Spleen (tissue), 11 donors: ENCODE results near the gene SATB1. TPM values are rescaled to one million over a fixed set of nuclear protein-coding genes. Genes with fewer than 3 reads are reported as not detected.

Experiments
- DNase-seq: peaks from one replicate; pipeline ENCODE4 v3.0.0-alpha.2; 2020
- H3K27ac ChIP-seq, 8 donors: fragments of 200-600 bp; sonication (generic) in 7 of 8; 1 replicate in 4 of 8; 2 replicates in 4 of 8; pipeline versions ENCODE4 v1.5.0 to v1.8.0; 2016 to 2021; ENCODE audit warnings: inconsistent platforms in 4 of 8, mild to moderate bottlenecking in 4 of 8, moderate library complexity in 1 of 8
- H3K27me3 ChIP-seq, 7 donors: fragments of 200-600 bp; sonication (generic) in 6 of 7; replicated peaks in 1 of 7; 1 replicate in 4 of 7; 2 replicates in 3 of 7; pipeline versions ENCODE4 v1.5.0 to v1.8.0; 2016 to 2021; ENCODE audit warnings: inconsistent platforms in 3 of 7, mild to moderate bottlenecking in 1 of 7
- H3K36me3 ChIP-seq, 6 donors: fragments of 200-600 bp; sonication (generic) in 5 of 6; 1 replicate in 4 of 6; 2 replicates in 2 of 6; pipeline versions ENCODE4 v1.5.0 to v1.8.0; 2016 to 2021; ENCODE audit warnings: inconsistent platforms in 2 of 6
- H3K4me1 ChIP-seq, 6 donors: fragments of 200-600 bp; sonication (generic) in 5 of 6; 1 replicate in 3 of 6; 2 replicates in 3 of 6; pipeline versions ENCODE4 v1.5.0 to v1.8.0; 2016 to 2021; ENCODE audit warnings: inconsistent platforms in 3 of 6
- H3K4me3 ChIP-seq, 8 donors: fragments of 200-600 bp; sonication (generic) in 7 of 8; 1 replicate in 4 of 8; 2 replicates in 4 of 8; pipeline versions ENCODE4 v1.5.0 to v1.8.0; 2016 to 2021; ENCODE audit warnings: inconsistent platforms in 4 of 8, mild to moderate bottlenecking in 4 of 8, moderate library complexity in 2 of 8
- H3K9me3 ChIP-seq, 8 donors: fragments of 200-600 bp; sonication (generic) in 7 of 8; 1 replicate in 4 of 8; 2 replicates in 4 of 8; pipeline versions ENCODE4 v1.5.0 to v1.8.0; 2016 to 2021; ENCODE audit warnings: inconsistent platforms in 4 of 8
- POLR2A ChIP-seq, 3 donors: fragments of 450-650 bp; IDR thresholded peaks; one replicate each; pipeline ENCODE4 v1.5.1; 2017; ENCODE audit warnings: antibody characterized with exemption in 3 of 3, mild to moderate bottlenecking in 1 of 3
- POLR2AphosphoS5 ChIP-seq, 3 donors: sonication (generic); formaldehyde crosslinking; IDR thresholded peaks; one replicate each; pipeline ENCODE4 v1.5.1; 2017; ENCODE audit warnings: antibody characterized with exemption in 3 of 3
- whole genome bisulfite sequencing, 5 donors: extraction: QIAGEN DNeasy Blood & Tissue Kit in 3 of 5; methylation state at CpG; one replicate each; pipeline versions ENCODE4 v1.1.5 to v1.1.7; 2013 to 2018; 5-methylcytosine and 5-hydroxymethylcytosine counted together
- intact Hi-C: fragments of 100-400 bp; cut with DNase I; formaldehyde crosslinking; loops from one replicate; pipeline ENCODE4 v1.15.0; 2023; ENCODE audit warnings: low total_unique reads
- polyA plus RNA-seq, 3 donors: library from polyadenylated mRNA; stranded (reverse); fragments of 200-250 nt; gene quantifications; one replicate each; pipeline ENCODE4 v1.2.1, GENCODE V29; 2013
- total RNA-seq, 7 donors: library from RNA; depleted of rRNA in 3 of 7; stranded (reverse); fragments of >200 nt in 3 of 7; fragmentation: NEBNext Ultra II Directional in 4 of 7; extraction: Animal tissue kit (Norgen Biotek cat#: 25700) in 4 of 7; gene quantifications; one replicate each; pipeline versions ENCODE4 v1.1.0 to v1.2.1, GENCODE V29; 2016 to 2021
- TF ChIP-seq, protein P1 (sequence below), 11 experiments: fragments of 200-600 bp in 7 of 11; fragments of 450-650 bp in 4 of 11; sonication (generic) in 4 of 11; IDR thresholded peaks in 8 of 11; conservative IDR thresholded peaks in 3 of 11; 1 replicate in 7 of 11; 2 replicates in 4 of 11; pipeline versions ENCODE4 v1.4.0 to v1.8.0; 2016 to 2021; ENCODE audit warnings: antibody characterized with exemption in 11 of 11, inconsistent platforms in 4 of 11, mild to moderate bottlenecking in 1 of 11
- donor health status: healthy with polysubstance abuse.
- donor health status: DM: no; HTN: no; CAD: no; lungs with moderate emphysema.
- donor health status: DM: no; HTN: no; CAD: no.
- donor health status: Bipolar disorder and iron deficiency.
- donor health status: healthy.
- donor health status: DM: no; HTN: no; CAD: no.
- donor health status: DM: yes; HTN: yes; CAD: no.

Gene SATB1
- total and polyA plus RNA-seq, 10 donors = 11.7 to 104 (median 59.1) TPM

DNA sequence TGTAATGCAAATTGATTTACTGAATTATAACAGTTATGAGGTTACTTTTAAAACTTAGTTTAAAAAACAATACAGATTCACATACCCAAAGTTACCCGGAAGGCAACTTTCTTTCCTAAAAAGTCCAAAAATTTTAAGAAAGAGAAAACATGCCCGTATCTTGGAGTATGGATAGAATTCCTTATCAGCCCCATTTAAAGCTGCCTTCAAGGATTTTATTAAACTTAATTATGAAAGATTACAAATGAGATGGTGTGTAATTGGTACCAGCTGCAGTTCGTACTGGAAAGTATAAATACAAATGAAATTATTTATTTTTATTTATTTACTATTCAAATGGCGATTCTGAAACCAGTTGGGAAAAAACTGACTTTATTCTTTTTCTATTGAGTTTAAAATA, 39.4 kb downstream of the SATB1 start:
- no peaks in the 10 kb centered on the region for H3K27me3 ChIP-seq
- DNase-seq = no peak
- WGBS, 5 donors = 80 to 94% (median 81%) methylated on average over 4 of the region's 4 CpGs
- intact Hi-C loops = no loop called here
- no peak overlapping the region for H3K27ac ChIP-seq
- H3K4me3 ChIP-seq = no peak overlapping the region
- H3K9me3 ChIP-seq = no peaks in the 10 kb centered on the region
- TF ChIP-seq, protein P1, sequence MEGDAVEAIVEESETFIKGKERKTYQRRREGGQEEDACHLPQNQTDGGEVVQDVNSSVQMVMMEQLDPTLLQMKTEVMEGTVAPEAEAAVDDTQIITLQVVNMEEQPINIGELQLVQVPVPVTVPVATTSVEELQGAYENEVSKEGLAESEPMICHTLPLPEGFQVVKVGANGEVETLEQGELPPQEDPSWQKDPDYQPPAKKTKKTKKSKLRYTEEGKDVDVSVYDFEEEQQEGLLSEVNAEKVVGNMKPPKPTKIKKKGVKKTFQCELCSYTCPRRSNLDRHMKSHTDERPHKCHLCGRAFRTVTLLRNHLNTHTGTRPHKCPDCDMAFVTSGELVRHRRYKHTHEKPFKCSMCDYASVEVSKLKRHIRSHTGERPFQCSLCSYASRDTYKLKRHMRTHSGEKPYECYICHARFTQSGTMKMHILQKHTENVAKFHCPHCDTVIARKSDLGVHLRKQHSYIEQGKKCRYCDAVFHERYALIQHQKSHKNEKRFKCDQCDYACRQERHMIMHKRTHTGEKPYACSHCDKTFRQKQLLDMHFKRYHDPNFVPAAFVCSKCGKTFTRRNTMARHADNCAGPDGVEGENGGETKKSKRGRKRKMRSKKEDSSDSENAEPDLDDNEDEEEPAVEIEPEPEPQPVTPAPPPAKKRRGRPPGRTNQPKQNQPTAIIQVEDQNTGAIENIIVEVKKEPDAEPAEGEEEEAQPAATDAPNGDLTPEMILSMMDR (IDR thresholded peaks at IDR 0.05 in 8 of 11, conservative IDR thresholded peaks at IDR 0.05 in 3 of 11) = no peak
- TF ChIP-seq POLR2AphosphoS5 (IDR thresholded peaks at IDR 0.05) (no peak), POLR2A (IDR thresholded peaks at IDR 0.05) (no peak)
- peaks cover 0 to 65% (median 21%) of the 10 kb centered on the region in 6 donors for H3K36me3 ChIP-seq
- H3K4me1 ChIP-seq = peaks cover 0 to 19% (median 7%) of the 10 kb centered on the region in 6 donors

DNA sequence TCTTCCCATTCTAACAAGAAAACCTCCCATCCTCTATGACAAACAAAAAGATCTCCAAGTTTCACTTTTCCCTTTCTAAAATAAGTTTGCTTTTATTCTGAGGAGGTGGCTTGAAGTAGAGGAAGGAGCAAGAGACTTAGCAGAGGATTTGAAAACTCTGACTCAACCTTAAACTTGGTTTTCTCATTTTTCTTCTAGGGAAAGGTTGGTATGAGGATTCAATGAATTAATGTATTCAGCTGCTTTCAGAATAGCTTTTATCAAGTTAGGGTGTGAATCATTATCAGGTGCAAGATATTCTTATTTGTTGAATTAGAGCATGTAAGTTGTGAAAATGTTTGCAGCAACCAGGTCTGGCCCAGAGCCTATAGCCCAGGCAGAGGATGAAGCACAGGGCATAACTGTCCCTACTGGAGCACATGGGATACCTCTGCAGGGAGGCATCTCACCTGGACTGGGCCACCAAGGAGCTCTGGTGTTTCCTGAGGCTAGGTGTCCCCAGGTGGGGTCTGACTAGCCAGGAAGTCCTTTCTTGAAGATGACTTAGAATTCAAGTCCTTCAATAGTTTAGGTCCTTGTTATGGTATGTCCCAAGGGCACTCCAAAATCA, 42.3 kb downstream of the SATB1 start:
- peaks cover 0 to 90% (median 23%) of the 10 kb centered on the region in 6 donors for H3K36me3 ChIP-seq
- TF ChIP-seq, protein P1 (IDR thresholded peaks at IDR 0.05 in 8 of 11, conservative IDR thresholded peaks at IDR 0.05 in 3 of 11) = no peak
- no peak for TF ChIP-seq POLR2A (IDR thresholded peaks at IDR 0.05)
- no peak for TF ChIP-seq POLR2AphosphoS5 (IDR thresholded peaks at IDR 0.05)
- no peak overlapping the region for H3K27ac ChIP-seq
- DNase-seq = no peak
- no peaks in the 10 kb centered on the region for H3K9me3 ChIP-seq
- no peak overlapping the region for H3K4me3 ChIP-seq
- H3K27me3 ChIP-seq = no peaks in the 10 kb centered on the region
- intact Hi-C loops = no loop called here
- no peaks in the 10 kb centered on the region for H3K4me1 ChIP-seq

DNA sequence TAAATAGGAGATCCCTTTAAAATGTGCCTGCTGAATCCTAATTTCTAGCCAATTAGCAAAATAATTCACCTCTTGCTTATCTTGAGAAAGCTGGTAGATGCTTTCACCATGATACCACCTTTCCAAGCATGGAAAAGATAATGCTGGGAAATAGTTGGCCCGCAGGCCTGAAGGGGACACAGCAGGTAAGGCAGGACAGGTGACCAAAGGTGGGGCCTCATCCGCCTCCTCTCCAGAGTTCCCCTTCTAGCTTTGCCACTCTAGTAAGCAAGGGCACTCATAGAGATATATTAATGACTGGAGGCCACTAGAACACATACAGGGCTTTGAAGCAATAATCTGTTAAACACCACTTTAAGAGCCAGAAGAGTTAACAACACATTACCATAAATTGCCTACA, 45.5 kb downstream of the SATB1 start:
- intact Hi-C loops = no loop called here
- H3K27me3 ChIP-seq = no peaks in the 10 kb centered on the region
- H3K9me3 ChIP-seq = no peaks in the 10 kb centered on the region
- WGBS, 5 donors = 91 to 100% (median 95%) methylated on average over 2 of the region's 2 CpGs
- no peak overlapping the region for H3K4me3 ChIP-seq
- H3K36me3 ChIP-seq = peaks cover 0 to 93% (median 16%) of the 10 kb centered on the region in 6 donors
- no peak for DNase-seq
- H3K27ac ChIP-seq = no peak overlapping the region
- TF ChIP-seq POLR2AphosphoS5 (IDR thresholded peaks at IDR 0.05) (no peak), POLR2A (IDR thresholded peaks at IDR 0.05) (no peak)
- TF ChIP-seq, protein P1 (IDR thresholded peaks at IDR 0.05 in 8 of 11, conservative IDR thresholded peaks at IDR 0.05 in 3 of 11) = no peak
- H3K4me1 ChIP-seq = peaks cover 0 to 3% (median 0%) of the 10 kb centered on the region in 6 donors

DNA sequence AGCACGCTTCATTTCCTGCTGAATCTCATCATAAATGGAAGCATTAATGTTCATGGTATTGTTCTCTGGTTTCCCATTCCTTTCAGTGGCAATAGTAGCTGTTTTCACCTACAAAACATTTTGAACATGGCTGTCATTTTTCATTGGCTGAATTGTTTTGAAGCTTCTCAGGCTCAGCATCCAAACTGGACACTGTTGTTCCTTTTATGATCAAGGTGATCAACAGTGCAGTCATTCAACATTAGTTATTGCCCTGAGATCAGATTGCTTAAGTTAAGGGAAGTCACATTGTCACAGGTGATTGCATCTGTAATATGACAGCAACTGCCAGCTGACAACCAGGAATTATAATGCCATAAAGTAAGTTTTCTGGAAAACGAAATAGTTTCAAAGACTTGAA, 46.9 kb downstream of the SATB1 start:
- Histone ChIP-seq H3K4me3 (no peak overlapping the region), H3K36me3 (peaks cover 0 to 92% (median 17%) of the 10 kb centered on the region in 6 donors), H3K4me1 (peaks cover 0 to 8% (median 1%) of the 10 kb centered on the region in 6 donors), H3K27me3 (no peaks in the 10 kb centered on the region), H3K9me3 (no peaks in the 10 kb centered on the region), H3K27ac (no peak overlapping the region)
- DNase-seq = no peak
- 78 to 88% (median 85%) methylated on average over 2 of the region's 2 CpGs for WGBS, 5 donors
- intact Hi-C loops = no loop called here
- TF ChIP-seq POLR2A (IDR thresholded peaks at IDR 0.05) (no peak), POLR2AphosphoS5 (IDR thresholded peaks at IDR 0.05) (no peak)
